B cell (primary cell): Measurements from ENCODE around the gene MAPKAP1. TPM values are rescaled to one million over a fixed set of nuclear protein-coding genes. Genes with fewer than 3 reads are reported as not detected.

ENCODE experiments used
- ATAC-seq: fragments of 200-7000 bp; cut with Tn5 transposase; one replicate; pipeline ENCODE4 v1.10.0; 2021; ENCODE audit warnings: low read depth, mild to moderate bottlenecking, moderate number of reproducible peaks, moderate library complexity
- CTCF ChIA-PET: fragments of 350-600 bp; sonication (Branson Sonifier 250); formaldehyde crosslinking; loops from one replicate; lab custom pipeline; 2021; ENCODE audit warnings: antibody characterized with exemption, inconsistent platforms; lab: Charles Lee
- POLR2A ChIA-PET: fragments of 350-600 bp; sonication (Branson Sonifier 250); formaldehyde crosslinking; loops from one replicate; lab custom pipeline; 2021; ENCODE audit warnings: antibody characterized with exemption; lab: Charles Lee
- DNase-seq: peaks from one replicate; pipeline ENCODE4 v3.0.0; 2013
- H2AFZ ChIP-seq: 2 replicates; pipeline ENCODE4 v1.6.1; 2012; ENCODE audit warnings: mild to moderate bottlenecking, low read depth, low read length; ENCODE audit not compliant: insufficient read depth, poor library complexity, severe bottlenecking
- H3K27ac ChIP-seq, 2 donors: 1 replicate in 1 of 2; 2 replicates in 1 of 2; pipeline ENCODE4 v1.5.1; 2012 to 2013; ENCODE audit warnings: low read length in 2 of 2, mild to moderate bottlenecking in 2 of 2, moderate library complexity in 1 of 2
- H3K27me3 ChIP-seq, 4 experiments: fragments of 200-600 bp in 1 of 4; sonication (generic) in 1 of 4; replicated peaks in 1 of 4; 1 replicate in 2 of 4; 2 replicates in 2 of 4; pipeline versions ENCODE4 v1.6.1 to v1.7.0; 2013 to 2016; ENCODE audit warnings: low read length in 3 of 4, mild to moderate bottlenecking in 2 of 4, mixed read lengths in 1 of 4, moderate library complexity in 1 of 4; ENCODE audit not compliant: insufficient read depth in 4 of 4, control insufficient read depth in 3 of 4; ENCODE audit errors: control extremely low read depth in 1 of 4
- H3K36me3 ChIP-seq, 2 experiments: replicated peaks in 1 of 2; 1 replicate in 1 of 2; 2 replicates in 1 of 2; pipeline versions ENCODE4 v1.6.1 to v1.7.1; 2013; ENCODE audit warnings: low read length in 1 of 2; ENCODE audit not compliant: insufficient read depth in 2 of 2, control insufficient read depth in 1 of 2; ENCODE audit errors: control extremely low read depth in 1 of 2, extremely low read depth in 1 of 2
- H3K4me1 ChIP-seq, 2 donors: fragments of 200-600 bp in 1 of 2; sonication (generic) in 1 of 2; 1 replicate in 1 of 2; 2 replicates in 1 of 2; pipeline versions ENCODE4 v1.5.1 to v1.6.1; 2013 to 2017; ENCODE audit warnings: low read length in 2 of 2; ENCODE audit not compliant: control insufficient read depth in 2 of 2, insufficient read depth in 2 of 2
- H3K4me2 ChIP-seq: replicated peaks from 2 replicates; pipeline ENCODE3; 2012; ENCODE audit warnings: mild to moderate bottlenecking, low read depth, low read length; ENCODE audit not compliant: poor library complexity, severe bottlenecking
- H3K4me3 ChIP-seq, 5 experiments: fragments of 200-600 bp in 1 of 5; sonication (generic) in 1 of 5; 1 replicate in 3 of 5; 2 replicates in 2 of 5; pipeline versions ENCODE4 v1.5.1 to v1.7.0; 2011 to 2016; ENCODE audit warnings: low read length in 4 of 5, mild to moderate bottlenecking in 4 of 5, low read depth in 2 of 5, control low read depth in 1 of 5, moderate library complexity in 1 of 5; ENCODE audit not compliant: insufficient read depth in 1 of 5; ENCODE audit errors: control extremely low read depth in 1 of 5, extremely low read depth in 1 of 5
- H3K79me2 ChIP-seq: fragments of 200-600 bp; sonication (generic); one replicate; pipeline ENCODE4 v1.6.0; 2016; ENCODE audit warnings: low read length; ENCODE audit not compliant: control insufficient read depth, insufficient read depth
- H3K9ac ChIP-seq: fragments of 200-600 bp; sonication (generic); 2 replicates; pipeline ENCODE4 v1.6.1; 2017; ENCODE audit warnings: mild to moderate bottlenecking, low read length, moderate library complexity
- H3K9me3 ChIP-seq, 3 donors: one replicate each; pipeline versions ENCODE4 v1.6.1 to v1.7.1; 2013; ENCODE audit warnings: low read length in 2 of 3; ENCODE audit not compliant: control insufficient read depth in 2 of 3, insufficient read depth in 1 of 3; ENCODE audit errors: control extremely low read depth in 1 of 3
- H4K20me1 ChIP-seq: 2 replicates; pipeline ENCODE4 v1.6.0; 2012; ENCODE audit warnings: mild to moderate bottlenecking, low read length; ENCODE audit not compliant: insufficient read depth, control insufficient read depth, poor library complexity, severe bottlenecking
- H3K27ac Mint-ChIP-seq: one replicate; pipeline ENCODE4 v1.8.0; 2021; ENCODE audit warnings: mixed read lengths
- H3K27me3 Mint-ChIP-seq: one replicate; pipeline ENCODE4 v1.8.0; 2021; ENCODE audit warnings: mixed read lengths
- H3K4me1 Mint-ChIP-seq: one replicate; pipeline ENCODE4 v1.8.0; 2021; ENCODE audit warnings: mixed read lengths
- H3K4me3 Mint-ChIP-seq: one replicate; pipeline ENCODE4 v1.8.0; 2021; ENCODE audit warnings: mixed read lengths
- H3K9me3 Mint-ChIP-seq: one replicate; pipeline ENCODE4 v1.8.0; 2022; ENCODE audit warnings: mixed read lengths; ENCODE audit not compliant: insufficient read depth
- CTCF ChIP-seq: fragments of 200-600 bp; IDR thresholded peaks from one replicate; pipeline ENCODE4 v1.8.0; 2022; ENCODE audit warnings: antibody characterized with exemption, mild to moderate bottlenecking
- EZH2 ChIP-seq: IDR thresholded peaks from 2 replicates; pipeline ENCODE4 v1.6.1; 2012; ENCODE audit warnings: borderline replicate concordance, low read depth, mild to moderate bottlenecking, moderate library complexity, low read length; ENCODE audit not compliant: insufficient read depth, poor library complexity, severe bottlenecking
- WGBS: methylation state at CpG from one replicate; pipeline ENCODE4 v1.1.5; 2013; ENCODE audit warnings: missing lambda C conversion rate; ENCODE audit not compliant: insufficient coverage; 5-methylcytosine and 5-hydroxymethylcytosine counted together
- intact Hi-C: fragments of 100-400 bp; cut with micrococcal nuclease; formaldehyde crosslinking; loops from one replicate; pipeline ENCODE4 v1.10.0; 2022
- polyA plus RNA-seq: library from polyadenylated mRNA; depleted of rRNA; stranded (reverse); fragments of >200 nt; gene quantifications from 2 replicates; pipeline ENCODE4 v1.2.3, GENCODE V29; 2012
- total RNA-seq, 2 donors: library from RNA; stranded (reverse); fragments of 120-200 nt in 1 of 2; gene quantifications; 1 replicate in 1 of 2; 2 replicates in 1 of 2; pipeline versions ENCODE4 v1.2.3 to v1.2.4, GENCODE V29; 2013 to 2022

Gene MAPKAP1
- total and polyA plus RNA-seq, 2 donors (not counting 1 experiment from before 2014, with no cell fraction given) = 51.6 to 62.4 TPM

GRCh38 chr9:125586172-125586511, 120.9 kb downstream of the MAPKAP1 start:
- POLR2A ChIA-PET = no interaction called here
- Histone ChIP-seq H2AFZ (no peak overlapping the region), H3K9ac (no peak overlapping the region), H3K79me2 (peaks cover 47% of the 10 kb centered on the region), H4K20me1 (peaks cover 45% of the 10 kb centered on the region), H3K4me2 (no peak overlapping the region), H3K4me1 (no peaks in the 10 kb centered on the region), H3K9me3 (no peaks in the 10 kb centered on the region), H3K36me3 (peaks cover 0 to 25% of the 10 kb centered on the region in 2 experiments), H3K27me3 (no peaks in the 10 kb centered on the region), H3K27ac (no peak overlapping the region), H3K4me3 (no peak overlapping the region)
- Mint-ChIP-seq H3K4me1 (peaks cover 18% of the 10 kb centered on the region), H3K9me3 (no peaks in the 10 kb centered on the region), H3K27me3 (no peaks in the 10 kb centered on the region), H3K27ac (no peak overlapping the region), H3K4me3 (no peak overlapping the region)
- intact Hi-C loops = no loop called here
- DNase-seq (no peak), ATAC-seq (no peak)
- CTCF ChIA-PET = no interaction called here
- WGBS = 56% methylated on average over 3 of the region's 3 CpGs
- TF ChIP-seq EZH2 = no peak
- TF ChIP-seq CTCF = no peak

- peaks cover 42% of the 10 kb centered on the region for H3K79me2 ChIP-seq
- Mint-ChIP-seq H3K27me3 (no peaks in the 10 kb centered on the region), H3K9me3 (peaks cover 3% of the 10 kb centered on the region), H3K4me3 (no peak overlapping the region), H3K27ac (no peak overlapping the region), H3K4me1 (peaks cover 18% of the 10 kb centered on the region)
- no peak overlapping the region for H3K4me3 ChIP-seq
- H3K36me3 ChIP-seq = peaks cover 0 to 29% of the 10 kb centered on the region in 2 experiments
- TF ChIP-seq EZH2 (no peak), CTCF (no peak)
- WGBS = 92% methylated on average over 11 of the region's 11 CpGs
- H4K20me1 ChIP-seq = peaks cover 41% of the 10 kb centered on the region
- POLR2A ChIA-PET = no interaction called here
- no peaks in the 10 kb centered on the region for H3K27me3 ChIP-seq
- no peak overlapping the region for H2AFZ ChIP-seq
- H3K4me1 ChIP-seq = no peaks in the 10 kb centered on the region
- no peak for ATAC-seq
- DNase-seq = no peak
- CTCF ChIA-PET = no interaction called here
- no peak overlapping the region for H3K27ac ChIP-seq
- H3K9ac ChIP-seq = no peak overlapping the region
- H3K9me3 ChIP-seq = no peaks in the 10 kb centered on the region
- intact Hi-C loops = no loop called here
- no peak overlapping the region for H3K4me2 ChIP-seq
Measured at GRCh38 chr9:125585503-125586171, 121.4 kb downstream of the MAPKAP1 start.
